Measurements from ENCODE around the gene PRKX.

- TF ChIP-seq EP300 (IDR thresholded peaks at IDR 0.05; ENCODE audit: borderline replicate concordance) (no peak), CEBPB (IDR thresholded peaks at IDR 0.05) (no peak), REST (IDR thresholded peaks at IDR 0.05; ENCODE audit: low read depth) (no peak)
Observed at GRCh38 chrX:3581609-3582108, 131.8 kb downstream of the PRKX start.

Data from Ishikawa (cell line).